CD4-positive, alpha-beta memory T cell (primary cell): ENCODE data around the gene NOTCH1. TPM values are rescaled to one million over a fixed set of nuclear protein-coding genes. Genes with fewer than 3 reads are reported as not detected.
A peak's percentile ranks its signal among the peaks of the same experiment; 100 is the strongest.

Experiments
- CTCF ChIA-PET: fragments of 350-600 bp; sonication (Branson Sonifier 250); formaldehyde crosslinking; loops from one replicate; lab custom pipeline; 2021; ENCODE audit warnings: inconsistent platforms; ENCODE audit not compliant: partially characterized antibody; lab: Charles Lee
- POLR2A ChIA-PET: fragments of 350-600 bp; sonication (Branson Sonifier 250); formaldehyde crosslinking; loops from one replicate; lab custom pipeline; 2021; ENCODE audit not compliant: partially characterized antibody; lab: Charles Lee
- DNase-seq, 5 donors: peaks; one replicate each; pipeline versions ENCODE4 v3.0.0 to v3.0.0-alpha.2; 2020 to 2022; ENCODE audit warnings: mixed read lengths in 1 of 5
- H3K27ac ChIP-seq: one replicate; pipeline ENCODE4 v1.7.0; 2013; ENCODE audit warnings: low read depth, low read length
- H3K27me3 ChIP-seq: 2 replicates; pipeline ENCODE4 v1.7.0; 2013; ENCODE audit warnings: mild to moderate bottlenecking, low read length, moderate library complexity; ENCODE audit not compliant: insufficient read depth
- H3K36me3 ChIP-seq: 2 replicates; pipeline ENCODE4 v1.7.0; 2013; ENCODE audit warnings: mild to moderate bottlenecking, low read length, moderate library complexity; ENCODE audit not compliant: insufficient read depth
- H3K4me1 ChIP-seq: 2 replicates; pipeline ENCODE4 v1.7.0; 2013; ENCODE audit warnings: mild to moderate bottlenecking, low read length, moderate library complexity; ENCODE audit not compliant: insufficient read depth
- H3K4me3 ChIP-seq, 2 donors: one replicate each; pipeline ENCODE4 v1.7.0; 2013; ENCODE audit warnings: low read length in 2 of 2, mild to moderate bottlenecking in 1 of 2
- H3K9me3 ChIP-seq, 2 donors: one replicate each; pipeline ENCODE4 v1.7.0; 2013; ENCODE audit warnings: low read length in 2 of 2, control low read depth in 1 of 2; ENCODE audit not compliant: control insufficient read depth in 1 of 2
- H3K27ac Mint-ChIP-seq, 7 donors: one replicate each; pipeline ENCODE4 v1.8.0; 2020 to 2021; ENCODE audit warnings: mixed read lengths in 7 of 7, mild to moderate bottlenecking in 6 of 7, inconsistent platforms in 3 of 7, moderate library complexity in 3 of 7
- H3K27me3 Mint-ChIP-seq, 2 donors: one replicate each; pipeline ENCODE4 v1.8.0; 2020 to 2021; ENCODE audit warnings: mixed read lengths in 2 of 2
- H3K36me3 Mint-ChIP-seq, 2 donors: one replicate each; pipeline ENCODE4 v1.8.0; 2020 to 2021; ENCODE audit warnings: mixed read lengths in 2 of 2, inconsistent platforms in 1 of 2, mild to moderate bottlenecking in 1 of 2
- H3K4me1 Mint-ChIP-seq, 4 donors: one replicate each; pipeline ENCODE4 v1.8.0; 2020 to 2021; ENCODE audit warnings: mixed read lengths in 4 of 4, mild to moderate bottlenecking in 1 of 4
- H3K4me3 Mint-ChIP-seq, 8 donors: one replicate each; pipeline ENCODE4 v1.8.0; 2020 to 2021; ENCODE audit warnings: mixed read lengths in 8 of 8, mild to moderate bottlenecking in 7 of 8, moderate library complexity in 6 of 8, inconsistent platforms in 3 of 8
- H3K9me3 Mint-ChIP-seq, 8 donors: one replicate each; pipeline ENCODE4 v1.8.0; 2020 to 2021; ENCODE audit warnings: mixed read lengths in 8 of 8, mild to moderate bottlenecking in 5 of 8, inconsistent platforms in 3 of 8, moderate library complexity in 1 of 8
- intact Hi-C: fragments of 100-400 bp; cut with micrococcal nuclease; formaldehyde crosslinking; loops from one replicate; pipeline ENCODE4 v1.15.1; 2023
- polyA plus RNA-seq, 2 donors: library from polyadenylated mRNA; unstranded; fragments of 300-500 nt; fragmentation: Illumina TruSeq; gene quantifications; one replicate each; pipeline ENCODE4 v1.2.3, GENCODE V29; 2021
- total RNA-seq, 2 experiments: library from RNA; stranded (reverse); gene quantifications; one replicate each; pipeline ENCODE4 v1.2.3, GENCODE V29; 2021

The NOTCH1 gene
- total and polyA plus RNA-seq, 4 experiments from 2014 or later = 6.0 to 45.4 (median 43.0) TPM; not detected in 1

- intact Hi-C loops = loop anchor here (10.0 kb wide), 1 partner anchor 139 kb away; the partner anchor contains the start of gene SNAPC4
- H3K27me3 Mint-ChIP-seq = no peaks in the 10 kb centered on the region
These were observed 1.9 kb downstream of the NOTCH1 start for GRCh38 chr9:136543830-136544547.

DNA sequence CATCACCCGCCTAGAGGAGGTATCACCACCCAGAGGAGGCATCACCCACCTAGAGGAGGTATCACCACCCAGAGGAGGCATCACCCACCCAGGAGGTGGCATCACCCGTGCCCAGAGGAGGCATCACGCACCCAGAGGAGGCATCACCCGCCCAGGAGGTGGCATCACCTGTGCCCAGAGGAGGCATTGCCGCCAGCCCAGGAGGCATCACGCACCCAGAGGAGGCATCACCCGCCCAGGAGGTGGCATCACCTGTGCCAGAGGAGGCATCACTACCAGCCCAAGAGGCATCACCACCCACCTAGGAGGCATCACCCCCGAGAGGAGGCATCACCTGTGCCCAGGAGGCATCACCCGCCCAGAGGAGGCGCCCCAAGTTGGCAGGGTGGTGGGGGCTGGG, 2.6 kb downstream of the NOTCH1 start:
- H3K4me1 Mint-ChIP-seq = peaks cover 23 to 60% (median 49%) of the 10 kb centered on the region in 4 donors
- peak overlapping the region; percentile 51 to 90 (median 81) for H3K4me3 Mint-ChIP-seq
- DNase-seq = no peak
- intact Hi-C loops = loop anchor here (10.0 kb wide), 1 partner anchor 138 kb away; the partner anchor contains the start of gene SNAPC4
- peak overlapping the region in 5 of 7 donors; percentile 24 to 83 (median 76) for H3K27ac Mint-ChIP-seq
- H3K4me3 ChIP-seq = no peak overlapping the region
- H3K36me3 Mint-ChIP-seq = peaks cover 0 to 13% of the 10 kb centered on the region in 2 donors
- peaks cover 11% of the 10 kb centered on the region for H3K36me3 ChIP-seq
- no peak overlapping the region for H3K27ac ChIP-seq
- CTCF ChIA-PET = no interaction called here
- H3K4me1 ChIP-seq = peaks cover 64% of the 10 kb centered on the region
- H3K9me3 Mint-ChIP-seq = no peaks in the 10 kb centered on the region
- POLR2A ChIA-PET = interaction anchor here (3.8 kb wide), 1 partner anchor 10 kb away, joined by 27 read pairs; no protein-coding TSS in a partner anchor
- H3K27me3 ChIP-seq = no peaks in the 10 kb centered on the region
- H3K27me3 Mint-ChIP-seq = no peaks in the 10 kb centered on the region
- no peaks in the 10 kb centered on the region for H3K9me3 ChIP-seq

More at GRCh38 chr9:136543830-136544547, 1.9 kb downstream of the NOTCH1 start:
- peak overlapping the region in 1 of 2 donors; percentile 77 for H3K4me3 ChIP-seq
- H3K9me3 Mint-ChIP-seq = no peaks in the 10 kb centered on the region
- H3K36me3 ChIP-seq = peaks cover 11% of the 10 kb centered on the region
- peaks cover 0 to 11% of the 10 kb centered on the region in 2 donors for H3K36me3 Mint-ChIP-seq
- ChIA-PET POLR2A (interaction anchor here (0.7 to 3.8 kb wide), 3 partner anchors 11 to 60 kb away, joined by 3 to 27 read pairs (median 3); no protein-coding TSS in a partner anchor), CTCF (no interaction called here)
- H3K27me3 ChIP-seq = no peaks in the 10 kb centered on the region
- peaks cover 20 to 53% (median 42%) of the 10 kb centered on the region in 4 donors for H3K4me1 Mint-ChIP-seq
- H3K27ac Mint-ChIP-seq = peak overlapping the region in 5 of 7 donors; percentile 22 to 86 (median 76)
- H3K4me3 Mint-ChIP-seq = peak overlapping the region; percentile 71 to 90 (median 88)
- no peak for DNase-seq
- H3K4me1 ChIP-seq = peaks cover 57% of the 10 kb centered on the region
- H3K9me3 ChIP-seq = no peaks in the 10 kb centered on the region
- H3K27ac ChIP-seq = peak overlapping the region; percentile 60

GRCh38 chr9:136542241-136543040, 3.4 kb downstream of the NOTCH1 start:
- Mint-ChIP-seq H3K27me3 (no peaks in the 10 kb centered on the region), H3K4me1 (peaks cover 23 to 69% (median 53%) of the 10 kb centered on the region in 4 donors), H3K36me3 (peaks cover 0 to 13% of the 10 kb centered on the region in 2 donors), H3K27ac (peak overlapping the region in 2 of 7 donors; percentile 76 to 83), H3K9me3 (no peaks in the 10 kb centered on the region), H3K4me3 (peak overlapping the region in 5 of 8 donors; percentile 51 to 88 (median 71))
- intact Hi-C loops = loop anchor here (10.0 kb wide), 1 partner anchor 138 kb away; the partner anchor contains the start of gene SNAPC4
- no peak for DNase-seq
- Histone ChIP-seq H3K27ac (no peak overlapping the region), H3K4me1 (peaks cover 72% of the 10 kb centered on the region), H3K27me3 (no peaks in the 10 kb centered on the region), H3K36me3 (peaks cover 11% of the 10 kb centered on the region), H3K9me3 (no peaks in the 10 kb centered on the region), H3K4me3 (no peak overlapping the region)
- ChIA-PET POLR2A (interaction anchor here (1.1 kb wide), 1 partner anchor 9 kb away, joined by 7 read pairs; no protein-coding TSS in a partner anchor), CTCF (interaction anchor here (7.2 kb wide), 1 partner anchor 55 kb away, joined by 58 read pairs; no protein-coding TSS in a partner anchor)

DNA sequence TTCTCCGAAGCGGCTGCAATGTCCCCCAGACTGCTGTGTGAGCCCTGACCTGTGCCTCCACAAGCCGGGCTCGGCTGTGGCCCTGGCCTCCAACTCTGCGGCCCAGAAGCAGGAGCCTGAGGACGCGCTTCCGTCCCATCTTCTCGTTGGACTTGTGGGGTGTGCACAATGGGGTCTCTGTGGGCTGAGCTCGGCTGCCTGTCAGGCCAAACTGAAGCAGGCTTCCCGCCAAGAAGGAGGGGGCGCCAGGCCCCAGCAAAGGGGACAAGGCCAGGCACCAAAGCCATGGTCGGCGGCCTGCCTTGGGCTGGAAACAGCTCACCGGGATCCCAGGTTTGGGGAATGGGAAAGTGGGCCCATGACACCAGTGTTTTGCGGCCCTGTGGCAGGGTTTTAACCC, 4.1 kb downstream of the NOTCH1 start:
- Histone ChIP-seq H3K4me3 (no peak overlapping the region), H3K27me3 (no peaks in the 10 kb centered on the region), H3K4me1 (peaks cover 75% of the 10 kb centered on the region), H3K9me3 (no peaks in the 10 kb centered on the region), H3K36me3 (peaks cover 11% of the 10 kb centered on the region), H3K27ac (peak overlapping the region; percentile 77)
- H3K9me3 Mint-ChIP-seq = no peaks in the 10 kb centered on the region
- DNase-seq = no peak
- peak overlapping the region in 2 of 7 donors; percentile 72 to 73 for H3K27ac Mint-ChIP-seq
- ChIA-PET CTCF (interaction anchor here (7.2 kb wide), 1 partner anchor 55 kb away, joined by 58 read pairs; no protein-coding TSS in a partner anchor), POLR2A (interaction anchor here (1.1 kb wide), 1 partner anchor 8 kb away, joined by 7 read pairs; no protein-coding TSS in a partner anchor)
- H3K4me3 Mint-ChIP-seq = no peak overlapping the region
- peaks cover 0 to 16% of the 10 kb centered on the region in 2 donors for H3K36me3 Mint-ChIP-seq
- intact Hi-C loops = loop anchor here (10.0 kb wide), 1 partner anchor 137 kb away; the partner anchor contains the start of gene SNAPC4
- H3K27me3 Mint-ChIP-seq = no peaks in the 10 kb centered on the region
- peaks cover 25 to 70% (median 54%) of the 10 kb centered on the region in 4 donors for H3K4me1 Mint-ChIP-seq

DNA sequence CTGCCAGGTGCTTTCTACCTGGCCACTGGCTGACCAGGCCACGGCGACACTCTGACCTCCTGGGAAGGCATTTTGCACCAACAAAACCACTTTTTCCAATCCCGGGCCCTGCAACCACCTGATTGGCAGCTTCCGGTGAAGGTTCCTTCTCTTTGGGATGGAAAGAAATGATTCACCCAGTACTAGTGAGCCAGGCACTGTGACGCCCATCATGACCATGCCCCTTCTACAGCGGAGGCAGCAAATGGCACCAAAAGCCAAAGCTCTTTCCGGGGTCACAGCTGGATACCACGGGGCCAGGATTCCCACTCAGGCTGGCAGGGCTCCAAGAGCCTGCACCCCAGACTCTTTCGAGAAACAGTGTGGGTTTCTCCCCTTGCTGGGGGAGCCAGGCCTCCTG, 4.7 kb downstream of the NOTCH1 start:
- Mint-ChIP-seq H3K36me3 (peaks cover 0 to 16% of the 10 kb centered on the region in 2 donors), H3K27ac (peak overlapping the region in 6 of 7 donors; percentile 27 to 100 (median 86)), H3K27me3 (no peaks in the 10 kb centered on the region), H3K9me3 (no peaks in the 10 kb centered on the region), H3K4me1 (peaks cover 25 to 69% (median 53%) of the 10 kb centered on the region in 4 donors), H3K4me3 (peak overlapping the region in 5 of 8 donors; percentile 25 to 75 (median 45))
- Histone ChIP-seq H3K4me3 (no peak overlapping the region), H3K4me1 (peaks cover 79% of the 10 kb centered on the region), H3K9me3 (no peaks in the 10 kb centered on the region), H3K36me3 (peaks cover 11% of the 10 kb centered on the region), H3K27me3 (no peaks in the 10 kb centered on the region), H3K27ac (peak overlapping the region; percentile 77)
- no peak for DNase-seq
- CTCF ChIA-PET = interaction anchor here (3.0 to 7.2 kb wide), 2 partner anchors 54 to 91 kb away, joined by 8 to 58 read pairs; no protein-coding TSS in a partner anchor
- intact Hi-C loops = loop anchor here (10.0 kb wide), 1 partner anchor 136 kb away; the partner anchor contains the start of gene SNAPC4
- POLR2A ChIA-PET = interaction anchor here (1.8 to 3.7 kb wide), 2 partner anchors 57 to 145 kb away, joined by 5 to 26 read pairs; partner anchors contain the start of gene SEC16A
